WTC11 (cell line): ENCODE results near the gene ADCYAP1R1. TPM values are rescaled to one million over a fixed set of nuclear protein-coding genes. Genes with fewer than 3 reads are reported as not detected.

Experiments used
- ATAC-seq: fragments of 200-7000 bp; cut with Tn5 transposase; 2 replicates; pipeline ENCODE4 v1.10.0; 2021; ENCODE audit warnings: mild to moderate bottlenecking, moderate library complexity
- CTCF ChIA-PET: fragments of 300-600 bp; sonication (Branson Sonifier 250); formaldehyde crosslinking; loops from one replicate; lab custom pipeline; 2021; ENCODE audit warnings: antibody characterized with exemption; lab: Charles Lee
- POLR2A ChIA-PET: fragments of 350-600 bp; sonication (Branson Sonifier 250); formaldehyde crosslinking; loops from one replicate; lab custom pipeline; 2021; ENCODE audit warnings: antibody characterized with exemption; lab: Charles Lee
- DNase-seq: peaks from one replicate; pipeline ENCODE4 v3.0.0; 2021; ENCODE audit warnings: low spot score
- H3K27ac Mint-ChIP-seq: 2 replicates; pipeline ENCODE4 v1.8.0; 2021; ENCODE audit warnings: mixed read lengths
- H3K27me3 Mint-ChIP-seq: 2 replicates; pipeline ENCODE4 v1.8.0; 2021; ENCODE audit warnings: low read depth, mild to moderate bottlenecking, moderate library complexity, mixed read lengths
- H3K36me3 Mint-ChIP-seq: 2 replicates; pipeline ENCODE4 v1.8.0; 2021; ENCODE audit warnings: mixed read lengths
- H3K4me1 Mint-ChIP-seq: 2 replicates; pipeline ENCODE4 v1.8.0; 2022; ENCODE audit warnings: mixed read lengths
- H3K4me3 Mint-ChIP-seq: 2 replicates; pipeline ENCODE4 v1.8.0; 2021; ENCODE audit warnings: mild to moderate bottlenecking, moderate library complexity, mixed read lengths
- H3K9me3 Mint-ChIP-seq: 2 replicates; pipeline ENCODE4 v1.8.0; 2021; ENCODE audit warnings: mixed read lengths
- CREM ChIP-seq: sonication (generic); formaldehyde crosslinking; IDR thresholded peaks from 2 replicates; pipeline ENCODE4 v1.8.1; 2022; ENCODE audit warnings: mild to moderate bottlenecking, missing genetic modification reagents, moderate library complexity
- GRHL2 ChIP-seq: fragments of 250-450 bp; sonication (Bioruptor Pico); IDR thresholded peaks from 2 replicates; pipeline ENCODE4 v1.8.0; 2022; ENCODE audit warnings: mild to moderate bottlenecking, moderate library complexity; ENCODE audit not compliant: insufficient replicate concordance, severe bottlenecking
- MXD4 ChIP-seq: fragments of 250-450 bp; sonication (Bioruptor Pico); IDR thresholded peaks from 2 replicates; pipeline ENCODE4 v1.8.0; 2021; ENCODE audit warnings: mild to moderate bottlenecking, moderate library complexity, borderline replicate concordance
- MYBL2 ChIP-seq: sonication (generic); formaldehyde crosslinking; IDR thresholded peaks from 2 replicates; pipeline ENCODE4 v1.8.1; 2023; ENCODE audit warnings: mild to moderate bottlenecking, moderate library complexity, missing genetic modification reagents
- NFE2L1 ChIP-seq: sonication (generic); formaldehyde crosslinking; IDR thresholded peaks from 2 replicates; pipeline ENCODE4 v1.8.1; 2023; ENCODE audit warnings: missing genetic modification reagents
- PREB ChIP-seq: sonication (generic); formaldehyde crosslinking; IDR thresholded peaks from 2 replicates; pipeline ENCODE4 v1.8.1; 2022; ENCODE audit warnings: mild to moderate bottlenecking, missing genetic modification reagents, moderate library complexity, borderline replicate concordance
- RORB ChIP-seq: fragments of 250-450 bp; sonication (Bioruptor Pico); IDR thresholded peaks from 2 replicates; pipeline ENCODE4 v1.9.0; 2021; ENCODE audit warnings: mild to moderate bottlenecking
- SMAD3 ChIP-seq: sonication (generic); formaldehyde crosslinking; IDR thresholded peaks from 2 replicates; pipeline ENCODE4 v1.8.0; 2022; ENCODE audit warnings: missing genetic modification reagents, mild to moderate bottlenecking, borderline replicate concordance
- SP1 ChIP-seq: sonication (generic); formaldehyde crosslinking; conservative IDR thresholded peaks from 2 replicates; pipeline ENCODE4 v1.8.1; 2022; ENCODE audit warnings: missing genetic modification reagents
- STAT6 ChIP-seq: sonication (generic); formaldehyde crosslinking; conservative IDR thresholded peaks from 2 replicates; pipeline ENCODE4 v1.8.1; 2023; ENCODE audit warnings: mild to moderate bottlenecking, low read depth, missing genetic modification reagents, moderate library complexity
- TEAD4 ChIP-seq: sonication (generic); formaldehyde crosslinking; IDR thresholded peaks from 2 replicates; pipeline ENCODE4 v1.8.0; 2022; ENCODE audit warnings: mild to moderate bottlenecking, missing genetic modification reagents
- ZBTB43 ChIP-seq: sonication (generic); formaldehyde crosslinking; IDR thresholded peaks from 2 replicates; pipeline ENCODE4 v1.8.1; 2023; ENCODE audit warnings: mild to moderate bottlenecking, missing genetic modification reagents
- ZNF121 ChIP-seq: sonication (generic); formaldehyde crosslinking; IDR thresholded peaks from 2 replicates; pipeline ENCODE4 v1.8.0; 2023; ENCODE audit warnings: missing genetic modification reagents
- ZNF263 ChIP-seq: sonication (generic); formaldehyde crosslinking; IDR thresholded peaks from 2 replicates; pipeline ENCODE4 v1.8.1; 2022; ENCODE audit warnings: low read depth, mild to moderate bottlenecking, moderate library complexity, missing genetic modification reagents
- ZSCAN18 ChIP-seq: fragments of 250-450 bp; sonication (Bioruptor Pico); IDR thresholded peaks from 2 replicates; pipeline ENCODE4 v2.1.2; 2022; ENCODE audit warnings: mild to moderate bottlenecking, moderate library complexity
- total RNA-seq: library from RNA; stranded (reverse); gene quantifications from 3 replicates; pipeline ENCODE4 v1.2.3, GENCODE V29; 2021
- TF ChIP-seq, protein P1 (sequence below): sonication (generic); formaldehyde crosslinking; IDR thresholded peaks from 2 replicates; pipeline ENCODE4 v1.8.1; 2023; ENCODE audit warnings: mild to moderate bottlenecking, missing genetic modification reagents, moderate library complexity
- TF ChIP-seq, protein P2 (sequence below): sonication (generic); formaldehyde crosslinking; conservative IDR thresholded peaks from 2 replicates; pipeline ENCODE4 v1.8.1; 2022; ENCODE audit warnings: mild to moderate bottlenecking, missing genetic modification reagents
- TF ChIP-seq, protein P3 (sequence below): fragments of 250-450 bp; sonication (Bioruptor Pico); IDR thresholded peaks from 2 replicates; pipeline ENCODE4 v1.9.0; 2021; ENCODE audit warnings: mild to moderate bottlenecking

ADCYAP1R1 gene
- total RNA-seq, 1 experiment from 2014 or later, result 9.9 TPM

GRCh38 chr7:31079126-31079823 is 27.2 kb downstream of the ADCYAP1R1 start:
- peak overlapping the region; percentile 36; the same call in 1 of the 2 replicates for H3K27ac Mint-ChIP-seq
- no peaks in the 10 kb centered on the region for H3K9me3 Mint-ChIP-seq
- CTCF ChIA-PET, result interaction anchor here (1.6 to 2.1 kb wide), 3 partner anchors 19 to 96 kb away, joined by 3 to 10 read pairs (median 8); no protein-coding TSS in a partner anchor
- no peak for ATAC-seq
- peaks cover 13% of the 10 kb centered on the region for H3K4me1 Mint-ChIP-seq
- no peaks in the 10 kb centered on the region for H3K36me3 Mint-ChIP-seq
- POLR2A ChIA-PET, result no interaction called here
- H3K4me3 Mint-ChIP-seq, result no peak overlapping the region
- DNase-seq, result no peak
- H3K27me3 Mint-ChIP-seq, result no peaks in the 10 kb centered on the region
- no peak for TF ChIP-seq MXD4
- TF ChIP-seq, protein P1, sequence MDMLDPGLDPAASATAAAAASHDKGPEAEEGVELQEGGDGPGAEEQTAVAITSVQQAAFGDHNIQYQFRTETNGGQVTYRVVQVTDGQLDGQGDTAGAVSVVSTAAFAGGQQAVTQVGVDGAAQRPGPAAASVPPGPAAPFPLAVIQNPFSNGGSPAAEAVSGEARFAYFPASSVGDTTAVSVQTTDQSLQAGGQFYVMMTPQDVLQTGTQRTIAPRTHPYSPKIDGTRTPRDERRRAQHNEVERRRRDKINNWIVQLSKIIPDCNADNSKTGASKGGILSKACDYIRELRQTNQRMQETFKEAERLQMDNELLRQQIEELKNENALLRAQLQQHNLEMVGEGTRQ, result peak; percentile 39; the same call in 1 of the 2 replicates

GRCh38 chr7:31079824-31080511 is 27.9 kb downstream of the ADCYAP1R1 start:
- peaks cover 13% of the 10 kb centered on the region for H3K4me1 Mint-ChIP-seq
- DNase-seq (no peak), ATAC-seq (no peak)
- no peaks in the 10 kb centered on the region for H3K27me3 Mint-ChIP-seq
- ChIA-PET CTCF (no interaction called here), POLR2A (no interaction called here)
- TF ChIP-seq TEAD4 (CRISPR knock-in tag), result no peak
- TF ChIP-seq ZSCAN18 (CRISPR knock-in tag), result no peak
- TF ChIP-seq MYBL2 (CRISPR knock-in tag), result no peak
- no peak for TF ChIP-seq STAT6 (CRISPR knock-in tag)
- no peak for TF ChIP-seq SP1 (CRISPR knock-in tag)
- peak overlapping the region; percentile 36; the same call in 1 of the 2 replicates for H3K27ac Mint-ChIP-seq
- no peak overlapping the region for H3K4me3 Mint-ChIP-seq
- H3K9me3 Mint-ChIP-seq, result no peaks in the 10 kb centered on the region
- H3K36me3 Mint-ChIP-seq, result no peaks in the 10 kb centered on the region

DNA sequence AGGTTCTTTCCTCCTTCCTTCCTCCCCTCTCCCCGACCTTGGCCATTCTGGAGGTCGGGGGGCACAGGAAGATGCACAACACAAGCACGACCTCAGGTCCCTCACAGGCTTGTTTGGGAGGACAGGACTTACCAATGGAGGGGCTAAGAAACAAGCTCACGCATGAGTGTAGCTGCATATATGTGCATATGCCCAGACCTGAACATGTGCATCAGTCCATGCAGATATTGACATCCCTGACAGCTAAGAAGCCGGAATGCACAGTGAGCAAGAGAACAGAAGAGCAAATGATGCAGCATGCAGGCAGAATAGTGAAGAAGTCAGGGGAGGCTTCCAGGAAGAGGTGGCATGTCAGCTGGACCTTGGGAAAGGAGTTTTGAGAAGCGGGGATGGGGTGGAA is 28.7 kb downstream of the ADCYAP1R1 start:
- H3K27me3 Mint-ChIP-seq, result no peaks in the 10 kb centered on the region
- no peak overlapping the region for H3K27ac Mint-ChIP-seq
- CTCF ChIA-PET, result no interaction called here

More for the DNA sequence above, 28.7 kb downstream of the ADCYAP1R1 start:
- DNase-seq (no peak), ATAC-seq (no peak)
- Mint-ChIP-seq H3K4me1 (peaks cover 13% of the 10 kb centered on the region), H3K36me3 (peaks cover 5% of the 10 kb centered on the region; the same call in 1 of the 2 replicates), H3K4me3 (no peak overlapping the region), H3K9me3 (no peaks in the 10 kb centered on the region)
- TF ChIP-seq, protein P2, sequence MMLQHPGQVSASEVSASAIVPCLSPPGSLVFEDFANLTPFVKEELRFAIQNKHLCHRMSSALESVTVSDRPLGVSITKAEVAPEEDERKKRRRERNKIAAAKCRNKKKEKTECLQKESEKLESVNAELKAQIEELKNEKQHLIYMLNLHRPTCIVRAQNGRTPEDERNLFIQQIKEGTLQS (CRISPR knock-in tag), result no peak
- TF ChIP-seq CREM (CRISPR knock-in tag), result no peak
- TF ChIP-seq PREB (CRISPR knock-in tag), result no peak
- TF ChIP-seq ZNF121 (CRISPR knock-in tag), result no peak
- no peak for TF ChIP-seq NFE2L1 (CRISPR knock-in tag)
- no peak for TF ChIP-seq RORB (CRISPR knock-in tag)
- no peak for TF ChIP-seq ZNF263 (CRISPR knock-in tag)
- TF ChIP-seq ZBTB43 (CRISPR knock-in tag), result no peak
- TF ChIP-seq GRHL2 (CRISPR knock-in tag), result no peak
- TF ChIP-seq, protein P3, sequence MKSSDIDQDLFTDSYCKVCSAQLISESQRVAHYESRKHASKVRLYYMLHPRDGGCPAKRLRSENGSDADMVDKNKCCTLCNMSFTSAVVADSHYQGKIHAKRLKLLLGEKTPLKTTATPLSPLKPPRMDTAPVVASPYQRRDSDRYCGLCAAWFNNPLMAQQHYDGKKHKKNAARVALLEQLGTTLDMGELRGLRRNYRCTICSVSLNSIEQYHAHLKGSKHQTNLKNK (CRISPR knock-in tag), result no peak
- no peak for TF ChIP-seq SMAD3 (CRISPR knock-in tag)
- POLR2A ChIA-PET, result no interaction called here
